NCI-H146 treated with DMSO at 0.1 percent for 48 hours (cell line): ENCODE measurements around the gene COL9A1.
A peak's percentile ranks its signal among the peaks of the same experiment; 100 is the strongest.

ENCODE experiments used
- DNase-seq: peaks from one replicate; lab custom pipeline; 2025; ENCODE audit not compliant: unreplicated experiment; lab: John Stamatoyannopoulos, UW

COL9A1 gene

GRCh38 chr6:70234561-70235236, 68.2 kb downstream of the COL9A1 start:
- DNase-seq, result no peak

- no peak for DNase-seq
Observed at GRCh38 chr6:70231311-70231710, 71.6 kb downstream of the COL9A1 start.

- DNase-seq, result no peak
Observed at GRCh38 chr6:70225055-70225454, 77.8 kb downstream of the COL9A1 start.

GRCh38 chr6:70222439-70222749, 80.5 kb downstream of the COL9A1 start:
- no peak for DNase-seq

- DNase-seq, result no peak
Observed at GRCh38 chr6:70221715-70222438, 81.0 kb downstream of the COL9A1 start.

- peak; percentile 3 for DNase-seq
Observed at GRCh38 chr6:70221025-70221714, 81.7 kb downstream of the COL9A1 start.

- no peak for DNase-seq
Observed at GRCh38 chr6:70219943-70220613, 82.8 kb downstream of the COL9A1 start.

GRCh38 chr6:70216767-70217166, 86.1 kb downstream of the COL9A1 start:
- DNase-seq, result no peak

GRCh38 chr6:70215460-70216108, 87.3 kb downstream of the COL9A1 start:
- DNase-seq, result no peak

GRCh38 chr6:70210462-70210861, 92.4 kb downstream of the COL9A1 start:
- no peak for DNase-seq

- no peak for DNase-seq
Observed at GRCh38 chr6:70208235-70208790, 94.6 kb downstream of the COL9A1 start.

GRCh38 chr6:70198785-70199184, 104.1 kb downstream of the COL9A1 start:
- DNase-seq, result no peak

- DNase-seq, result no peak
Observed at GRCh38 chr6:70196531-70196930, 106.4 kb downstream of the COL9A1 start.

- DNase-seq, result no peak
Observed at GRCh38 chr6:70194421-70194820, 108.5 kb downstream of the COL9A1 start.

- DNase-seq, result no peak
Observed at GRCh38 chr6:70188202-70188601, 114.7 kb downstream of the COL9A1 start.

- no peak for DNase-seq
Observed at GRCh38 chr6:70186461-70186860, 116.4 kb downstream of the COL9A1 start.

GRCh38 chr6:70184723-70185122, 118.2 kb downstream of the COL9A1 start:
- DNase-seq, result no peak

GRCh38 chr6:70183538-70183937, 119.3 kb downstream of the COL9A1 start:
- no peak for DNase-seq

GRCh38 chr6:70180901-70181599, 121.8 kb downstream of the COL9A1 start:
- no peak for DNase-seq

GRCh38 chr6:70180183-70180900, 122.5 kb downstream of the COL9A1 start:
- no peak for DNase-seq
